ENCODE results near the gene SUOX. TPM values are rescaled to one million over a fixed set of nuclear protein-coding genes. Genes with fewer than 3 reads are reported as not detected.
"Not testable (repeated sequence)": the region's sequence is repeated elsewhere in the genome, so short reads cannot be mapped to it uniquely, and the experiment has no call there.

The SUOX gene
- total RNA-seq, 2 experiments from 2014 or later, result 2.9 to 3.4 TPM

GRCh38 chr12:56038022-56038655 lies 41.1 kb downstream of the SUOX start:
- no peak overlapping the region for H3K4me3 Mint-ChIP-seq
- H3K4me1 Mint-ChIP-seq, result peaks cover 38% of the 10 kb centered on the region
- intact Hi-C loops (cut with DNase I, micrococcal nuclease), result no loop called here
- ChIA-PET POLR2A (no interaction called here), CTCF (interaction anchor here (0.6 to 2.1 kb wide), 5 partner anchors 9 to 1379 kb away, joined by 3 to 10 read pairs (median 3); no protein-coding TSS in a partner anchor)
- no peak for ATAC-seq
- H3K36me3 Mint-ChIP-seq (ENCODE audit: low read depth), result peaks cover 34% of the 10 kb centered on the region
- no peaks in the 10 kb centered on the region for H3K27me3 Mint-ChIP-seq
- DNase-seq, result no peak
- H3K9me3 Mint-ChIP-seq (ENCODE audit: low read depth), result no peaks in the 10 kb centered on the region
- peak overlapping the region; percentile 2 for H3K27ac Mint-ChIP-seq

DNA sequence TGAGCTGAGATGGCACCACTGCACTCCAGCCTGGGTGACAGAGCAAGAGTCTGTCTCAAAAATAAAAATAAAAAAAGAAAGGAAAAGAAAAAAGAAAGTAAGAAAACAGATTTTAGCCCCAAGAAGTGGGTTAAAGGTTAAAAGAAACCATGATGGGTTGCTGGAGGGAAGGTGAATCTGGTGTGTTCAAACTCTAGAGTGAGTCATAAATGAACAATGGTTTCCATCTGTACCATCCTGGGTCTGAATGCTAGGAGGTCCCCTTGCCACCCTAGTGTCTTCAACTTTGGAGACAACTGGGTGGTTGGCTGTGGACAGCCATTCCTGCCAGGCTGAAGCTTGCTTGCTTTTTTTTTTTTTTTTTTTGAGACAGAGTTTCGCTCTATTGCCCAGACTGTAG lies 43.1 kb downstream of the SUOX start:
- ATAC-seq (peak; percentile 45), DNase-seq (peak; percentile 57)
- Mint-ChIP-seq H3K36me3 (ENCODE audit: low read depth) (peaks cover 41% of the 10 kb centered on the region), H3K4me1 (peaks cover 48% of the 10 kb centered on the region), H3K27ac (peak overlapping the region; percentile 93), H3K4me3 (peak overlapping the region; percentile 91), H3K9me3 (ENCODE audit: low read depth) (no peaks in the 10 kb centered on the region), H3K27me3 (no peaks in the 10 kb centered on the region)
- CTCF ChIA-PET, result interaction anchor here (0.5 to 2.6 kb wide), 13 partner anchors 10 to 300 kb away, joined by 3 to 19 read pairs (median 4); partner anchors contain the start of gene PA2G4
- intact Hi-C loops (cut with DNase I, micrococcal nuclease), result loop anchor here (1.0 to 10.0 kb wide), 8 partner anchors 19 to 311 kb away; partner anchors contain the start of genes CD63 (in 1 of the 2), DGKA (in 1 of the 2), GDF11 (in 1 of the 2) and IKZF4 (in 1 of the 2)
- POLR2A ChIA-PET, result interaction anchor here (0.7 to 1.4 kb wide), 3 partner anchors 63 to 72 kb away, joined by 4 read pairs; partner anchors contain the start of gene PA2G4

- ChIA-PET POLR2A (interaction anchor here (0.6 to 1.4 kb wide), 3 partner anchors 63 to 221 kb away, joined by 4 to 8 read pairs (median 4); partner anchors contain the start of gene PA2G4), CTCF (interaction anchor here (0.5 to 2.6 kb wide), 15 partner anchors 11 to 303 kb away, joined by 3 to 19 read pairs (median 4); partner anchors contain the start of genes ERBB3 and PA2G4)
- no peaks in the 10 kb centered on the region for H3K27me3 Mint-ChIP-seq
- DNase-seq, result peak; percentile 27
- H3K27ac Mint-ChIP-seq, result peak overlapping the region; percentile 93
- peaks cover 54% of the 10 kb centered on the region for H3K4me1 Mint-ChIP-seq
- no peaks in the 10 kb centered on the region for H3K9me3 Mint-ChIP-seq (ENCODE audit: low read depth)
- H3K4me3 Mint-ChIP-seq, result peak overlapping the region; percentile 91
- no peak for ATAC-seq
- intact Hi-C loops (cut with DNase I, micrococcal nuclease), result loop anchor here (1.0 to 10.0 kb wide), 20 partner anchors 20 to 319 kb away; partner anchors contain the start of genes IKZF4 (in 2 of the 2), PA2G4 (in 2 of the 2), SARNP (in 2 of the 2) and ZC3H10 (in 2 of the 2)
- H3K36me3 Mint-ChIP-seq (ENCODE audit: low read depth), result peaks cover 39% of the 10 kb centered on the region
Observed at GRCh38 chr12:56040963-56041551, 44.0 kb downstream of the SUOX start.

DNA sequence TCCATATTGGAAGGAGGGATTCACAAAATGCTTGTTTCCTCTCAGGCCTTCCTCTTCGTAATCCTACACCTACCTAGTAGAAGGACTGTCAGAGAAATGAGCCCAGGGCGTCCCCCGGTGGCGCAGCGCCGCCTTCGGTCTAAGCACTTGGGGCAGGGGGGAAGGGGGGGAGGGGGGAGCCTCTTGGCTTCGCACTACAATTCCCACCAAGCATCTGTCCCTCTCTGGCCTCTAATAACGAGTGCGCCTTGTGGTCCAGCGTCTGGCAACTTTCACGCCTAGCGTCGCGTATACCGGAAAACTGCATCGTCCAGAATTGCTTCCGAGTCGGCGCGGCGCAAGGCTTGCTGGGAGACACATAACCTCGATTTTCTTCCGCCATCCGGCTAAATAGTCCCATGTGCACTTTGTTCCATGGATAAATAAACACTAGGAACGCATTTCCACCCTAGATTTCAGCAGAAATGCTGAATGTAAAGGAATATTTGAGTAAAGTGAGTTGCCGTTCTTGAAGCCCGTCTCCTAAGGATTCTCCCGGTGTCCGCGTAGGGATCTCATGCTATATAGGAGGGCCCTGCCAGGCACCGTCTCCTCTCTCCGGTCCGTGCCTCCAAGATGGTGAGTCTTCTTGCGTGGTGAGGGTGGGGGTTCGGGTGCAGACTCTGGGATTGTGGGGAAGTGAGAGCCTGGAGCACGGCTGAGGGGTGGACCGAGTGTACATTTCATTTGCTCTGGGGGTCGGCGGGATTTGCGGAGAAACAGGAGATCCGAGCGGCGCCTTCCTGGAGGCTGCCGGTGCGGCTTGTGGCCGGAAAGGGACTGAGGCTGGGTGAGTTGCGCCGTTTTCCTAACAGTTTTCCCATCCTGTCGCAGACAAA lies 44.7 kb downstream of the SUOX start, which contains the start of gene RPS26:
Gene RPS26 (plus strand): TSS at position 367 of the 878 bp plus-strand sequence. CDS start 249 bp downstream, at position 616.
- Mint-ChIP-seq H3K27me3 (no peaks in the 10 kb centered on the region), H3K4me1 (peaks cover 61% of the 10 kb centered on the region), H3K27ac (peak within 1 kb of the TSS; percentile 99), H3K36me3 (ENCODE audit: low read depth) (peaks cover 40% of the 10 kb centered on the region), H3K4me3 (peak within 1 kb of the TSS; percentile 91), H3K9me3 (ENCODE audit: low read depth) (no peaks in the 10 kb centered on the region)
- intact Hi-C loops (cut with DNase I, micrococcal nuclease), result loop anchor here (1.0 to 10.0 kb wide), 20 partner anchors 20 to 319 kb away; partner anchors contain the start of genes IKZF4 (in 2 of the 2), NABP2 (in 2 of the 2), PA2G4 (in 2 of the 2) and SARNP (in 2 of the 2)
- DNase-seq (peak; percentile 97), ATAC-seq (peak; percentile 92)
- POLR2A ChIA-PET, result interaction anchor here (1.4 kb wide), 1 partner anchor 62 kb away, joined by 4 read pairs; the partner anchor contains the start of gene PA2G4
- CTCF ChIA-PET, result interaction anchor here (1.1 to 2.6 kb wide), 5 partner anchors 12 to 304 kb away, joined by 3 to 19 read pairs (median 4); no protein-coding TSS in a partner anchor

- H3K9me3 Mint-ChIP-seq (ENCODE audit: low read depth); ATAC-seq; CTCF ChIA-PET; H3K27me3 Mint-ChIP-seq; DNase-seq; POLR2A ChIA-PET: not testable (repeated sequence)
- Mint-ChIP-seq H3K4me1 (peaks cover 61% of the 10 kb centered on the region), H3K27ac (peak overlapping the region; percentile 99), H3K4me3 (peak overlapping the region; percentile 91), H3K36me3 (ENCODE audit: low read depth) (peaks cover 38% of the 10 kb centered on the region)
- intact Hi-C loops (cut with DNase I, micrococcal nuclease), result loop anchor here (2.0 to 10.0 kb wide), 4 partner anchors 142 to 305 kb away; partner anchors contain the start of genes NABP2 (in 2 of the 2), RNF41 (in 1 of the 2) and SMARCC2 (in 1 of the 2)
Observed at GRCh38 chr12:56042430-56042813, 45.3 kb downstream of the SUOX start.

DNA sequence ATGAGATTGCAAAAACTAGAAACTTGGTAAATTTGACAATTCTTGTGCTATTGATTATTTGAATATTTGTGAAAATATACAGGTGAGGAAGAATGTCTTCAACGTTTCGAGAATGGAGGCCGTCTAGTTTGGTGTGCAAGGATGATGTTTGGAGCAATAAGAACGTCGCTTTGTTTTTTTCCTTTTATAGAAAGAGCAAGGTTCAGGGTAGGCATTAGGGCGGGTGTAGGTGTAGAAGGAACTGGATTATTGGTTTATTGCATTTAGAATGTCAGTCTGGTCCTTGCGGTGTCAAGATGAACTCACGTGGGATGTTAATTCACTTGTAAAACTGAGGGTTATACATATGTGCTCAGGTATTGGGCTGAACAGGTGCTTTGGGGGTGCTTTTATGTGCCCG lies 45.8 kb downstream of the SUOX start:
- H3K27ac Mint-ChIP-seq, result peak overlapping the region; percentile 99
- ChIA-PET POLR2A (interaction anchor here (0.6 to 1.2 kb wide), 2 partner anchors 22 to 313 kb away, joined by 3 to 4 read pairs; no protein-coding TSS in a partner anchor), CTCF (no interaction called here)
- no peaks in the 10 kb centered on the region for H3K27me3 Mint-ChIP-seq
- intact Hi-C loops (cut with DNase I, micrococcal nuclease), result loop anchor here (2.0 to 10.0 kb wide), 4 partner anchors 142 to 306 kb away; partner anchors contain the start of genes NABP2 (in 2 of the 2), RNF41 (in 1 of the 2) and SMARCC2 (in 1 of the 2)
- ATAC-seq (no peak), DNase-seq (no peak)
- H3K4me1 Mint-ChIP-seq, result peaks cover 61% of the 10 kb centered on the region
- H3K4me3 Mint-ChIP-seq, result peak overlapping the region; percentile 91
- H3K9me3 Mint-ChIP-seq (ENCODE audit: low read depth), result no peaks in the 10 kb centered on the region
- H3K36me3 Mint-ChIP-seq (ENCODE audit: low read depth), result peaks cover 38% of the 10 kb centered on the region

DNA sequence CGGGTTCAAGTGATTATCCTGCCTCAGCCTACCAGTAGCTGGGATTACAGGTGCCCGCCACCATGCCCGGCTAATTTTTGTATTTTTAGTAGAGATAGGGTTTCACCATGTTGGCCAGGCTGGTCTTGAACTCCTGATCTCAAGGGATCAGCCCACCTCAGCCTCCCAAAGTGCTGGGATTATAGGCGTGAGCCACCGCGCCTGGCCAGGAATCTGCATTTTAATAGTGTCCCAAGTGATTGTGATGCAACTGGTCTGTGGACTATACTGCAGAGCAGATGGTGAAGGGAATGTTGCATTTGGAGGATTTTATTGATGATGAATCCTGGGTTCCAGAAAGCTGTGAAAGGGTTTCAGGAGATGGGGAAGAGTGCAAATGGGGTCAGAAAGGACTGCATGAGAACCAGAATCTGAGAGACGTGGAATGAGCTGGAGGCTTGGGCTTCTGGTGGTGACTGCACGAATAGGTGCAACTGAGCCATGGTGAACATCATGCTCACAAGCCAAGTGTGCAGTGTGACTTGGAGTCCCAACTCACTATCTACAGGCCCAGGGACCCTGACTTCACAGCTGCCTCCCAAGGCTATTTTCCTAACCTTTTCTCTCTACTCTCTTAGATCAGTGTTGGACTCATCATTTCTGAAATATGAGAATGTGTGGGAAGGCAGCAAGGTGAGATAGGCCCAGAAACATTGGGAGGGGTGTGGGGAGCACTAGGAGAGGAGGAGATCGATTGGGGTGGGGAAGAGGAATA lies 49.1 kb downstream of the SUOX start:
- no peak for DNase-seq
- ChIA-PET POLR2A (interaction anchor here (0.5 to 4.5 kb wide), 7 partner anchors 37 to 1545 kb away, joined by 3 to 28 read pairs (median 4); partner anchors contain the start of genes PA2G4 and RAB5B), CTCF (interaction anchor here (0.6 to 4.3 kb wide), 21 partner anchors 7 to 308 kb away, joined by 3 to 49 read pairs (median 4); partner anchors contain the start of genes ESYT1, ORMDL2, PA2G4 and RAB5B)
- Mint-ChIP-seq H3K36me3 (ENCODE audit: low read depth) (peaks cover 37% of the 10 kb centered on the region), H3K9me3 (ENCODE audit: low read depth) (no peaks in the 10 kb centered on the region), H3K27me3 (no peaks in the 10 kb centered on the region), H3K4me1 (peaks cover 37% of the 10 kb centered on the region), H3K4me3 (no peak overlapping the region), H3K27ac (peak overlapping the region; percentile 80)
- intact Hi-C loops (cut with DNase I, micrococcal nuclease), result loop anchor here in 1 of 2 experiments (5.0 to 10.0 kb wide), 2 partner anchors 36 to 139 kb away; partner anchors contain the start of genes ERBB3 and SMARCC2
- no peak for ATAC-seq

GRCh38 chr12:56053407-56053893 lies 56.4 kb downstream of the SUOX start:
- no peak overlapping the region for H3K27ac Mint-ChIP-seq
- H3K4me3 Mint-ChIP-seq, result no peak overlapping the region
- H3K36me3 Mint-ChIP-seq (ENCODE audit: low read depth), result no peaks in the 10 kb centered on the region
- ChIA-PET CTCF (interaction anchor here (1.0 kb wide), 1 partner anchor 8 kb away, joined by 3 read pairs; no protein-coding TSS in a partner anchor), POLR2A (no interaction called here)
- DNase-seq, result no peak
- no peaks in the 10 kb centered on the region for H3K9me3 Mint-ChIP-seq (ENCODE audit: low read depth)
- no peak for ATAC-seq
- intact Hi-C loops (cut with DNase I, micrococcal nuclease), result no loop called here
- H3K27me3 Mint-ChIP-seq, result no peaks in the 10 kb centered on the region
- H3K4me1 Mint-ChIP-seq, result no peaks in the 10 kb centered on the region

Measured in activated CD4-positive, alpha-beta T cell treated with anti-CD3 and anti-CD28 coated beads for 36 hours (primary cell).